Activated CD4-positive, alpha-beta T cell treated with anti-CD3 and anti-CD28 coated beads, Interleukin-2, Interleukin-4, amounts not matched to agents 100 ng/mL and 50 ng/mL, durations not matched to agents 16 hours and 8 hours (primary cell): ENCODE measurements around the gene ZFAND4.
"Not testable (repeated sequence)": the region's sequence is repeated elsewhere in the genome, so short reads cannot be mapped to it uniquely, and the experiment has no call there.

Source experiments
- DNase-seq: peaks from one replicate; pipeline ENCODE4 v3.0.0-alpha.2; 2020; ENCODE audit warnings: low spot score

Gene ZFAND4

GRCh38 chr10:45589868-45590267, 82.7 kb downstream of the ZFAND4 start:
- DNase-seq = no peak

DNA sequence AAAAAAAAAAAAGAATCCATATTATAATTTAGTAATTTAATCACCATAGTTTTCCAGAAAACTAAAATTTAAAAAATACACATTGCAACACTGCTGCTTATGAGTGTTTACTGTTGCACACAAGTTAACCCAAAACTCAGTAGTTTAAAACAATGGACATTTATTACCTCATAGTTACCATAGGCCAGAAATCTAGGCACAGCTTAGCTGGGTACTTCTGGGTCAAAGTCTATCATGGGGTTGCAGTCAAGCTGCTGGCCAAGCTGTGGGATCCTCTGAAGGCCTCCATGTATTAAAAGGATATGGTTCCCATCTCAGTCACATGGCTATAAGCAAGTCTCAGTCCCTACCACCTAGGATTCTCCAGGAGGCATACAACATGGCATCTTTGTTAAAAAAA, 83.6 kb downstream of the ZFAND4 start:
- no peak for DNase-seq

GRCh38 chr10:45586028-45586824, 86.3 kb downstream of the ZFAND4 start:
- no peak for DNase-seq

GRCh38 chr10:45585131-45585530, 87.4 kb downstream of the ZFAND4 start:
- no peak for DNase-seq

DNA sequence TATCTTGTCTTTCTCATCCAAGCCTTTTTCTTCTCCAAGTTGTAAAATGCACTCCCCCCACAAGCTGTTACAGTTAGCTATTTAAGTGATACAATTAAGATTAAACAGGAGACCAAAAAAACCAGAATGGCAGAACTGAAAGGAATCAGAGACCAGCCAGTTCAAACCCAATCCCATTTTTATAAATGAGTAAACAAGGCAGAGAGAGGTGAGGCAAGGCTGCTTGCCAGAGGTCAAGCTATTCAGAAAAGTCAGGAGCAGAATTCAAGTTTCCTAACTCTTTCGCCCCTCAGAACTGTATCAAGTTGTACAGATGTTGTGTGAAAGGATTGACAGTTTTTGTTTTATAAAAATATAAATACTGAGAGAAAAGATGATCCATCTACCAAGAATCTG, 90.2 kb downstream of the ZFAND4 start:
- DNase-seq = no peak

DNA sequence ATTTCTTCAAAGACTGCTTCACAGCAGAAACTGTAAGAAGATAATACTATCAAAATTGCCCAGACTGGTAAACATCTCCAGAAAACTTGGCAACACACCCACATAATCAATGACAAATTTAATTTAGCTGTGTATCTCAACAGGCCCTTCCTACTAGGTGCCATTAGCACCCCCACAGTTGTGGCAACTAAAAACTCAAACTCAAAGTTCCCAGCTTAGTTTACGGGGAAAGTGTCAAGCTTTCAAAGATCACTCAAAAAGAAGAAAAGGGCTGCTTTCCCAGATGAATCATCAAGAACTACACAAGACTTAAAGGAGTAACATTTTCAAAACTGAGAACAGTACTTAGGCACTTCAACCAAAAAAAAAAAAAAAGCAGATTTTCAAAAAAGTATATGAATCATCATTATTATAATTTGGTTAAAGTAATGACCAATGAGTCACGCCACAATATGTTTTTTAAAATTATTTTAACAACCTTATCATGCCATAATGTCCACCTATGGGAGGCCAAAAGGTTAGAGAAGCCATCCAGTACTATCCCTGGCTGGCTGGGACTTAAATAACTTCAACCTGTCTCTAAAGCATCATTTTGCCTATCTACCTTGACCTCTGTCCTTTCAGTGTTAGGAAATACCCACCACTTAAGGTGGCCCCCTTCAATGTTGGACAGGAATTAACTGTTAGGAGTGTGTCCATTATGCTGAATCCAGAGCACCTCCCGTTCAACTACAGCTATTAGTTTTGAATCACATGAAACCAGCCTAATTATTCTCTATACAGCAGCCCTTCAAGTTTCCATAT, 90.8 kb downstream of the ZFAND4 start:
- DNase-seq = peak; percentile 25

- DNase-seq = no peak
Measured at GRCh38 chr10:45581216-45581549, 91.4 kb downstream of the ZFAND4 start.

- peak; percentile 17 for DNase-seq
Measured at GRCh38 chr10:45580371-45581215, 92.0 kb downstream of the ZFAND4 start.

GRCh38 chr10:45578384-45578971, 94.1 kb downstream of the ZFAND4 start:
- DNase-seq = no peak

- no peak for DNase-seq
Measured at GRCh38 chr10:45575966-45576597, 96.5 kb downstream of the ZFAND4 start.

- not testable (repeated sequence) for DNase-seq
Measured at GRCh38 chr10:45575032-45575761, 97.4 kb downstream of the ZFAND4 start.

DNA sequence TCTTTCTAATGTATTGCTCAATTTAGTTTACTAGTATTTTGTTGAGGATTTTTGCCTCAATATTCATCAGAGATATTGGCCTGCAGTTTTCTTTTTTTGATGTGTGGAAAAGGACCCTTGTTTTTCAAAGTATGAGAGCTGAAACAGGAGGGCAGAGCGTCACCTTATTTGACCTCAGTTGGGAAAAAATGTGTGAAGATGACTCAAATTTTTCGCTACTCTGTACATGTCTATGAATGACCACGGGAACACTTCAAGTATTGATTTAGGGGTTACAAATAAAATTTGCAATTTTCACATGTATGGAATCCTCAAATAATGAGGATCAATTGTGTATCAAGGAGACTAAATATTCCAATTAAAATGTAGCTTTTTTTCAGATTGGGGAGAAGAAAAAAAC, 103.1 kb downstream of the ZFAND4 start:
- no peak for DNase-seq

DNA sequence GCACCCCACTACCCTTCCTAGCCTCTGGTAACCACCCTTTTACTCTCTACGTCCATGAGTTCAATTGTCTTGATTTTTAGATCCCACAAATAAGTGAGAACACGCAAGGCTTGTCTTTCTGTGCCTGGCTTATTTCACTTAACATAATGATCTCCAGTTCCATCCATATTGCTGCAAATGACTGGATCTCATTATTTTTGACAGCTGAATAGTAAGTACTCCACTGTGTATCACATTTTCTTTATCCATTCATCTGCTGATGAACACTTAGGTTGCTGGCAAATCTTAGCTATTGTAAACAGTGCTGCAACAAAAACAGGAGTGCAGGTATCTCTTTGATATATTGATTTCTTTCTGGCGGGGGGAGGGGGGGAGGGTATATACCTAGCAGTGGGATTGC, 106.2 kb downstream of the ZFAND4 start:
- DNase-seq = no peak
